Body of pancreas (tissue), 4 donors: ENCODE results near the gene PUS3.

ENCODE experiments used
- CTCF ChIP-seq, 7 experiments: fragments of 450-650 bp in 4 of 7; fragments of 200-600 bp in 3 of 7; sonication (generic) in 3 of 7; IDR thresholded peaks; one replicate each; pipeline ENCODE4 v1.5.1; 2016 to 2019; ENCODE audit warnings: antibody characterized with exemption in 7 of 7
- POLR2A ChIP-seq, 3 donors: fragments of 450-650 bp; IDR thresholded peaks; one replicate each; pipeline ENCODE4 v1.6.1; 2016; ENCODE audit warnings: antibody characterized with exemption in 3 of 3, mild to moderate bottlenecking in 2 of 3

DNA sequence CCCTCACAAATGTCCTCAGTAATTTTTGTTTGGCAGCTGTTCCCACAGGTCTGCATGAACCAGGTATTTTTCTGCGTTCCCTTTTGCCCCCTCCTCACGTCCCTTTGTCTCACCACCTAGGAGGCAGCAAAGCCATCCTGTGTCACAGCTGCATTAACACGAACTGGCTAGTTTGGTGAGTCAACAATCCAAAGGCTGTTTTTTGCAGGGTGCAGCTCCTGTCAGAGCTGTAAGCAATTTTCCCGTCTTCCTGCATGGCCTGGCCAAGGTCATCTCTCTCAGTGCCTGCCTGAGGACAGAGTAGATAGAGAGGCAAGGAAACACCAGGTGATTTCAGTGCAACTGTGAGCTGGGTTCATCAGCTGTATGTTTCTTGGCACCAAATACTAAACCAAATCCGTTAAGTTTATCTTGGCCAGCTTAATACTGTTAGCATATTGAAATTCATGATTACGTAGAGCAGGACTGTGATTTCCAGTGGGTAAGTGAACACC lies 22.3 kb upstream of the PUS3 start:
- TF ChIP-seq CTCF (IDR thresholded peaks at IDR 0.05) (no peak), POLR2A (IDR thresholded peaks at IDR 0.05) (no peak)
